Karpas-422 (cell line): ENCODE data around the gene C1QA. TPM values are rescaled to one million over a fixed set of nuclear protein-coding genes. Genes with fewer than 3 reads are reported as not detected.

Experiments used
- DNase-seq: peaks from one replicate; pipeline ENCODE4 v3.0.0-alpha.2; 2015
- H2AFZ ChIP-seq: fragments of 200-600 bp; sonication (generic); 2 replicates; pipeline ENCODE4 v1.6.1; 2014; ENCODE audit warnings: antibody characterized with exemption, low read length, mixed read lengths
- H3K27ac ChIP-seq: fragments of 200-600 bp; sonication (generic); 2 replicates; pipeline ENCODE4 v1.5.1; 2014; ENCODE audit warnings: mild to moderate bottlenecking, low read length, moderate library complexity
- H3K27me3 ChIP-seq: fragments of 200-600 bp; sonication (generic); 2 replicates; pipeline ENCODE4 v1.6.1; 2014; ENCODE audit warnings: low read length, mixed read lengths
- H3K36me3 ChIP-seq: fragments of 200-600 bp; sonication (generic); 2 replicates; pipeline ENCODE4 v1.6.1; 2014; ENCODE audit warnings: low read length, mixed read lengths; ENCODE audit not compliant: insufficient read depth
- H3K4me1 ChIP-seq: fragments of 200-600 bp; sonication (generic); 2 replicates; pipeline ENCODE4 v1.6.1; 2014; ENCODE audit warnings: mild to moderate bottlenecking, low read length, mixed read lengths
- H3K4me2 ChIP-seq: fragments of 200-600 bp; sonication (generic); 2 replicates; pipeline ENCODE4 v1.6.1; 2014; ENCODE audit warnings: low read length, low read depth, mild to moderate bottlenecking; ENCODE audit not compliant: poor library complexity, severe bottlenecking
- H3K4me3 ChIP-seq: fragments of 200-600 bp; sonication (generic); 2 replicates; pipeline ENCODE4 v1.5.1; 2014; ENCODE audit warnings: mild to moderate bottlenecking, antibody characterized with exemption, low read length, mixed read lengths
- H3K79me2 ChIP-seq: fragments of 200-600 bp; sonication (generic); 2 replicates; pipeline ENCODE4 v1.6.1; 2014; ENCODE audit warnings: mild to moderate bottlenecking, low read length, mixed read lengths
- H3K9ac ChIP-seq: fragments of 200-600 bp; sonication (generic); 2 replicates; pipeline ENCODE4 v1.6.0; 2014; ENCODE audit warnings: low read length
- H3K9me2 ChIP-seq: fragments of 200-600 bp; sonication (generic), shearing (Covaris generic); replicated peaks from 2 replicates; pipeline ENCODE4 v1.6.0; 2014; ENCODE audit warnings: mild to moderate bottlenecking, low read length, moderate library complexity; ENCODE audit not compliant: insufficient read depth
- H3K9me3 ChIP-seq: fragments of 300-700, 200-600 bp; sonication (generic); 2 replicates; pipeline ENCODE4 v1.6.1; 2014; ENCODE audit warnings: low read length, mixed read lengths
- H4K20me1 ChIP-seq: fragments of 200-600 bp; sonication (generic); 2 replicates; pipeline ENCODE4 v1.6.1; 2014; ENCODE audit warnings: mild to moderate bottlenecking, antibody characterized with exemption, low read length, low read depth; ENCODE audit not compliant: insufficient read depth
- total RNA-seq: library from RNA; depleted of rRNA; stranded (reverse); fragments of >200 nt; shearing (Covaris generic); gene quantifications from 2 replicates; pipeline ENCODE4 v1.2.3, GENCODE V29; 2014; ENCODE audit warnings: low replicate concordance; rRNA removed

C1QA gene, protein sequence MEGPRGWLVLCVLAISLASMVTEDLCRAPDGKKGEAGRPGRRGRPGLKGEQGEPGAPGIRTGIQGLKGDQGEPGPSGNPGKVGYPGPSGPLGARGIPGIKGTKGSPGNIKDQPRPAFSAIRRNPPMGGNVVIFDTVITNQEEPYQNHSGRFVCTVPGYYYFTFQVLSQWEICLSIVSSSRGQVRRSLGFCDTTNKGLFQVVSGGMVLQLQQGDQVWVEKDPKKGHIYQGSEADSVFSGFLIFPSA
- not detected in 2 replicates for total RNA-seq

DNA sequence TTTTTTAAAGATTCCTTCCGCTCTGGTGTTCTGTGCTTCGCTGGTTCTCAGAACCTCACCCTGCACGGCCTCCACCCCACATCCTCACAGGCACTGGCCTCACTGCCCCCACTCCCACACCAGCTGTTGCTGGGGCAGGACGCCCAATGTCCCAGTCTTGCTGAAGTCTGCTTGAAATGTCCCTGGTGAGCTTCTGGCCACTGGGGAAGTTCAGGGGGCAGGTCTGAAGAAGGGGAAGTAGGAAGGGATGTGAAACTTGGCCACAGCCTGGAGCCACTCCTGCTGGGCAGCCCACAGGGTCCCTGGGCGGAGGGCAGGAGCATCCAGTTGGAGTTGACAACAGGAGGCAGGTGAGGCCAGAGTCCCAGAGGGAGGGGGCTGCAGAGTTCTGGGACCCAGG lies at the start of gene C1QA:
C1QA (plus strand) TSS at position 276 of the 400 bp plus-strand sequence. CDS start 989 bp downstream, outside the sequence.
- no peak for DNase-seq
- H3K4me3 ChIP-seq, result no peak within 1 kb of the TSS
- no peak within 1 kb of the TSS for H2AFZ ChIP-seq
- H3K79me2 ChIP-seq, result no peaks in the 10 kb centered on the region
- H3K4me2 ChIP-seq, result no peak within 1 kb of the TSS
- no peaks in the 10 kb centered on the region for H3K27me3 ChIP-seq
- no peaks in the 10 kb centered on the region; the same call in 1 of the 2 replicates for H4K20me1 ChIP-seq
- H3K9me3 ChIP-seq, result no peaks in the 10 kb centered on the region
- no peak within 1 kb of the TSS for H3K9ac ChIP-seq
- no peaks in the 10 kb centered on the region for H3K9me2 ChIP-seq
- no peaks in the 10 kb centered on the region for H3K4me1 ChIP-seq
- no peaks in the 10 kb centered on the region for H3K36me3 ChIP-seq
- no peak within 1 kb of the TSS for H3K27ac ChIP-seq

DNA sequence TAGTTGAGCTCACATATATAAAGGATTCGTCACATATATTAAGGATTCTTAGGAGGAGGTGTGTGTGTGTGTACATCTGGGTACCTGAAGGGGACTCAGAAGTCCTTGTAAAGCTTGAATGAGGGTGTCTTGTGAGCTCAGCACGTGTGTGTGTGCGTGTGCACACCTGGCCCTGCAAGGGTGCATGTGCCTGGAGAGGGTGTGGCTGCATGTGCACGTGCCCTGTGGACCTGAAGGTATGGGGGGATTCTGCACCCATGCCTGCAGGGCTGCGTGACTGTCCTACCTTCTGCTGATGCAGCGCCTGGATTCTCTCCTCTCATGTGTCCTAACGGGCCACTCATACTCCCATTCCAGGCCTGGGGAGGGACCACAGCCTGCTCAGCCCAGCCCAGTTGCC lies 49.2 kb upstream of the C1QA start:
- no peak overlapping the region for H3K4me2 ChIP-seq
- H3K27me3 ChIP-seq, result no peaks in the 10 kb centered on the region
- no peaks in the 10 kb centered on the region for H3K4me1 ChIP-seq
- no peak overlapping the region for H2AFZ ChIP-seq
- no peaks in the 10 kb centered on the region for H3K9me3 ChIP-seq
- no peaks in the 10 kb centered on the region for H3K79me2 ChIP-seq
- DNase-seq, result no peak
- no peak overlapping the region for H3K27ac ChIP-seq
- H3K9me2 ChIP-seq, result no peaks in the 10 kb centered on the region
- H3K36me3 ChIP-seq, result no peaks in the 10 kb centered on the region
- H4K20me1 ChIP-seq, result no peaks in the 10 kb centered on the region
- H3K4me3 ChIP-seq, result no peak overlapping the region
- H3K9ac ChIP-seq, result no peak overlapping the region

DNA sequence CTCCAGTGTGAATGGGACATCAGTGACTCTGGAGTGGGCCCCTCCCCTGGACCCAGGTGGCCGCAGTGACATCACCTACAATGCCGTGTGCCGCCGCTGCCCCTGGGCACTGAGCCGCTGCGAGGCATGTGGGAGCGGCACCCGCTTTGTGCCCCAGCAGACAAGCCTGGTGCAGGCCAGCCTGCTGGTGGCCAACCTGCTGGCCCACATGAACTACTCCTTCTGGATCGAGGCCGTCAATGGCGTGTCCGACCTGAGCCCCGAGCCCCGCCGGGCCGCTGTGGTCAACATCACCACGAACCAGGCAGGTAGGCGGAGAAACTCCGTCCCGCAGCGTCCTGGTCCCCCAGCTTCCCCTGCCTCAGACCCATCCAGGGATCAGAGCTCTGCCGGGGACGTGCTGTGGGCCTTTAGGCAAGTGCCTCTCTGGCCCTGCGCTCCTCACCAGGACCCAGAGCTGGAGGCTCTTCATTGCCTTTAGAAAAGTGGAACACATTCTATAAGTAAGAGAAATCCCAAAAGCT lies 47.5 kb upstream of the C1QA start:
- H3K27me3 ChIP-seq, result no peaks in the 10 kb centered on the region
- H3K27ac ChIP-seq, result no peak overlapping the region
- no peaks in the 10 kb centered on the region for H3K9me3 ChIP-seq
- H3K36me3 ChIP-seq, result no peaks in the 10 kb centered on the region
- H3K9me2 ChIP-seq, result no peaks in the 10 kb centered on the region
- no peaks in the 10 kb centered on the region for H3K79me2 ChIP-seq
- H3K9ac ChIP-seq, result no peak overlapping the region
- H3K4me1 ChIP-seq, result no peaks in the 10 kb centered on the region
- no peak overlapping the region for H3K4me2 ChIP-seq
- no peak overlapping the region for H2AFZ ChIP-seq
- no peak overlapping the region for H3K4me3 ChIP-seq
- H4K20me1 ChIP-seq, result no peaks in the 10 kb centered on the region
- DNase-seq, result no peak

DNA sequence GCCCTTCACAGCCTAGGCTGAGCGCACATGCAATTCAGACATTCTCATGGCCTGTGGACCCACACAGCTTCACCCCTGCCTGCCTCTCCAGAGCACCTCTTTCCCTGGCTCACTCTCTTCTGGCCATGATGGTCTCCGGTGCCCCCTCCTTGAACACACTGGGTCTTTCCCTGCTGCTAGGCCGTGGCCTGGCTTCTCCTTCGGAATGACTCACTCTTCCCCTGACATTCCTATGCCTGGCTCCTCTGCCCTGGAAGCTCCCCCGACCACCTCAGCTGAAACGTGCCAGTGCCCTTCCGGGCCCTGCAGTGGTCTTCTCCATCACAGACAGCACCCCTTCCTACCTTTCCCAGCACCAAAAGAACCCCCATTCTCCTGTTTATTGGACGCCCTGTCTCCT lies 44.9 kb upstream of the C1QA start:
- no peak overlapping the region for H2AFZ ChIP-seq
- H3K9me3 ChIP-seq, result no peaks in the 10 kb centered on the region
- DNase-seq, result no peak
- no peak overlapping the region for H3K4me2 ChIP-seq
- no peaks in the 10 kb centered on the region for H4K20me1 ChIP-seq
- H3K36me3 ChIP-seq, result no peaks in the 10 kb centered on the region
- no peaks in the 10 kb centered on the region for H3K9me2 ChIP-seq
- H3K79me2 ChIP-seq, result no peaks in the 10 kb centered on the region
- no peaks in the 10 kb centered on the region for H3K27me3 ChIP-seq
- no peak overlapping the region for H3K9ac ChIP-seq
- no peaks in the 10 kb centered on the region for H3K4me1 ChIP-seq
- H3K27ac ChIP-seq, result no peak overlapping the region
- no peak overlapping the region for H3K4me3 ChIP-seq

DNA sequence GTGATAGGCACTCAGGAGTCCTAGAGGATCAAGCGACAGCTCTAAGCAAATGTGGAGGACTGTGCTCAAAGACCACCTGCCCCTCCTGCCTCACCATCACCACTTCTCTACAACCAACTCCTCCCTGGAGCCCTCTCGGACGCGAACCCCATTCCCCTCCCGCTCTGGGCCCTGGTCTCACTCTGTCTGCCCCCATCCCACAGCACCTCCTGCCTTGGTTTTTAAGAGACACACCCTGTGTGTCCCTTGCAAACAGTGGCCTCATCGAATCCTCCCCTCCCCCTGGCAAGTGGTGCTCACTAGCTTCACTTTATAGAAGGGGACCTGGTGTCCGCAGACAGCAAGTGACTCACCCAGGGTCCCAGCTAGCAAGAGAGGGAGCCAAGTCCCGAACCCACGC lies 44.4 kb upstream of the C1QA start:
- Histone ChIP-seq H3K9ac (no peak overlapping the region), H3K4me1 (no peaks in the 10 kb centered on the region), H3K9me2 (no peaks in the 10 kb centered on the region), H3K9me3 (no peaks in the 10 kb centered on the region), H3K79me2 (no peaks in the 10 kb centered on the region), H3K36me3 (no peaks in the 10 kb centered on the region), H3K4me2 (no peak overlapping the region), H3K27ac (no peak overlapping the region), H4K20me1 (no peaks in the 10 kb centered on the region), H3K4me3 (no peak overlapping the region), H2AFZ (no peak overlapping the region), H3K27me3 (no peaks in the 10 kb centered on the region)
- no peak for DNase-seq

DNA sequence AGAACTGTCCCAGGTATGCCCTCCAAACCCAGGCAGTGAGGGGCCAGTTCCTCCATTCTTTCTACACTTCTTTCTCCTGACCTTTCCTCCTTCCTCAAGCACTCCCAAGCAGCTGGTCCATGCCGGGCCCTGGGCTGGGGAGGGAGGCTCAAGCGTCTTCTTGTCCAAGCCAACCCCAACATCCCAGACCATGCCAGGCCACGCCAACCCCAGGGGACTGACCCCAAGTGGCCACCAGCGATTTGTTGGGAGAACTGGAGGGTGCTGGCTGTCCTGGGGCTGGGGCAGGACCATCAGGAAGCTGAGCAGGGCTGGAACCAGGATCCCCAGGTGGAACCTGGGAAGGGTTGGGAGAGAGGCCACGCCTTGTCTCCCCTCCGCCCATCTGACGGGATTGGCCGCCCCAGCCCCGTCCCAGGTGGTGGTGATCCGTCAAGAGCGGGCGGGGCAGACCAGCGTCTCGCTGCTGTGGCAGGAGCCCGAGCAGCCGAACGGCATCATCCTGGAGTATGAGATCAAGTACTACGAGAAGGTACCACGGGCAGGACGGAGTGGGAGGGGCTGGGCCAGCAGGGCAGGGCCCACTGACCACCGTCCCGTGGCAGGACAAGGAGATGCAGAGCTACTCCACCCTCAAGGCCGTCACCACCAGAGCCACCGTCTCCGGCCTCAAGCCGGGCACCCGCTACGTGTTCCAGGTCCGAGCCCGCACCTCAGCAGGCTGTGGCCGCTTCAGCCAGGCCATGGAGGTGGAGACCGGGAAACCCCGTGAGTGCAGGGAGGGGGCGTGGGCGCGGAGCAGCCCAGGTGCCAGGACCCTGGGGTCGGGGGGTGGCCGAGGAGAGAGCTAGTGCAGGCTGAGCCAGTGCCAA lies 43.3 kb upstream of the C1QA start:
- Histone ChIP-seq H3K27ac (no peak overlapping the region), H3K9me3 (no peaks in the 10 kb centered on the region), H3K79me2 (no peaks in the 10 kb centered on the region), H3K9me2 (no peaks in the 10 kb centered on the region), H3K4me3 (no peak overlapping the region), H3K27me3 (no peaks in the 10 kb centered on the region), H3K4me1 (no peaks in the 10 kb centered on the region), H2AFZ (no peak overlapping the region), H3K4me2 (no peak overlapping the region), H4K20me1 (no peaks in the 10 kb centered on the region), H3K36me3 (no peaks in the 10 kb centered on the region), H3K9ac (no peak overlapping the region)
- DNase-seq, result no peak

DNA sequence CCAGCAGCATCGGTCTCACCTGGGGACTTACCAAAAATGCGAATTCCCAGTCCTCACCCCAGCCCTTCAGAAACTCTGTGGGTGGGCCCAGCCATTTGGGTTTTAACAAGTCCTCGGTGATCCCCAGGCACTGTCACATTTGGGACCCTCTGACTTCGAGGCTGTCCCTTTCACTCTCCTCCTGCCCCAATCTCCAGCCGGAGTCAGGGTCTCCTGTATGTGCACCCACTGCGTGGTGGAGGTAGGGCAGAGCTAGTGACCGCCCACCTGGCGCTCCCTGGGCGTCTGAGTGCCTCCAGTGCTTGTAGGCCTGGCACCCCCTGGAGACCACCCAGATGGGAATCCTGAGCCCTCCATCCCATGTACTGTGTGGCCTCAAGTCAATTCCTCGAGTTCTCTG lies 42.0 kb upstream of the C1QA start:
- Histone ChIP-seq H2AFZ (no peak overlapping the region), H3K79me2 (no peaks in the 10 kb centered on the region), H3K9me2 (no peaks in the 10 kb centered on the region), H3K27ac (no peak overlapping the region), H3K36me3 (no peaks in the 10 kb centered on the region), H3K9me3 (no peaks in the 10 kb centered on the region), H3K4me1 (no peaks in the 10 kb centered on the region), H3K4me2 (no peak overlapping the region), H3K4me3 (no peak overlapping the region), H3K9ac (no peak overlapping the region), H3K27me3 (no peaks in the 10 kb centered on the region), H4K20me1 (no peaks in the 10 kb centered on the region)
- no peak for DNase-seq

DNA sequence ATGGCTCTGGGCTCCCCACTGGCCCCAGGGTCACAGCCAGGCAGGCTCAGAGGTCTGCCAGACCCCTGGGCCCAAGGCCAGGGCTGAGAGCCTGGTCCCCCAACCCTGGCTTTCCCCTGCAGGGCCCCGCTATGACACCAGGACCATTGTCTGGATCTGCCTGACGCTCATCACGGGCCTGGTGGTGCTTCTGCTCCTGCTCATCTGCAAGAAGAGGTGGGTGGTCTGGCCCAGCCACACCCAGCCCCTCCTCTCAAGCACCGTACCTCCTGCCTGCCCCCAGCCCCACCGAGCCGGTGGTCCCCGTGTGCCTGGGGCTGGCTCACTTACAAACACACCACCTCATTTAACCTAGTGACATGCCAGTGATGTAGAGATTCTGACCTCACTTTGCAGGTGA lies 41.3 kb upstream of the C1QA start:
- no peak overlapping the region for H2AFZ ChIP-seq
- H3K4me3 ChIP-seq, result no peak overlapping the region
- H3K27me3 ChIP-seq, result no peaks in the 10 kb centered on the region
- H3K36me3 ChIP-seq, result no peaks in the 10 kb centered on the region
- H3K79me2 ChIP-seq, result no peaks in the 10 kb centered on the region
- no peaks in the 10 kb centered on the region for H3K4me1 ChIP-seq
- H3K9ac ChIP-seq, result no peak overlapping the region
- no peaks in the 10 kb centered on the region for H4K20me1 ChIP-seq
- no peak for DNase-seq
- no peak overlapping the region for H3K4me2 ChIP-seq
- no peaks in the 10 kb centered on the region for H3K9me2 ChIP-seq
- H3K27ac ChIP-seq, result no peak overlapping the region
- H3K9me3 ChIP-seq, result no peaks in the 10 kb centered on the region
